ENCODE data around the gene CNTNAP5. TPM values are rescaled to one million over a fixed set of nuclear protein-coding genes. Genes with fewer than 3 reads are reported as not detected.
A peak's percentile ranks its signal among the peaks of the same experiment; 100 is the strongest.

Gene CNTNAP5
- total RNA-seq, 1 experiment from 2014 or later = 0.48 TPM

GRCh38 chr2:124536591-124536990 is 511.5 kb downstream of the CNTNAP5 start:
- no peak overlapping the region for H3K4ac ChIP-seq (ENCODE audit: low read depth, low read length)
- H3K23me2 ChIP-seq (ENCODE audit: insufficient read length, low read depth, low read length, poor library complexity, severe bottlenecking) = no peaks in the 10 kb centered on the region
- Mint-ChIP-seq H3K36me3 (ENCODE audit: insufficient read depth in 1 of 3, low read depth in 3 of 3) (peaks cover 2 to 10% (median 3%) of the 10 kb centered on the region in 3 experiments; a peak in 3 of 7 replicates), H3K4me3 (no peak overlapping the region; a peak in 1 of 5 replicates), H3K27me3 (ENCODE audit: low read depth) (no peaks in the 10 kb centered on the region), H3K9me3 (peaks cover 0 to 7% of the 10 kb centered on the region in 2 experiments; a peak in 3 of 5 replicates), H3K27ac (peak overlapping the region in 1 of 3 experiments; percentile 42; a peak in 1 of 7 replicates), H3K4me1 (peaks cover 18 to 20% of the 10 kb centered on the region in 2 experiments)
- H2BK12ac ChIP-seq (ENCODE audit: insufficient read length, low read depth, low read length) = no peak overlapping the region
- H3K79me2 ChIP-seq (ENCODE audit: insufficient read depth, low read length) = no peaks in the 10 kb centered on the region
- no peak overlapping the region for H2BK20ac ChIP-seq (ENCODE audit: low read depth, low read length, poor library complexity, severe bottlenecking)
- H3K18ac ChIP-seq (ENCODE audit: insufficient read length, low read depth, low read length) = no peak overlapping the region
- H3K9ac ChIP-seq (ENCODE audit: extremely low read depth, insufficient read length, low read length) = no peak overlapping the region
- H2BK15ac ChIP-seq (ENCODE audit: low read depth, low read length) = no peak overlapping the region
- H3K56ac ChIP-seq (ENCODE audit: insufficient read length, low read depth, low read length) = no peak overlapping the region
- no peak for TF ChIP-seq CTCF (conservative IDR thresholded peaks at IDR 0.05)
- no peak overlapping the region for H3K27ac ChIP-seq (ENCODE audit: insufficient read length, low read depth, low read length)
- H3K14ac ChIP-seq (ENCODE audit: insufficient read depth, low read length) = no peak overlapping the region
- H2AK5ac ChIP-seq (ENCODE audit: insufficient read length, low read length) = no peak overlapping the region
- H4K5ac ChIP-seq (ENCODE audit: insufficient read length, low read depth, low read length) = no peak overlapping the region
- no peak overlapping the region for H4K91ac ChIP-seq (ENCODE audit: insufficient read length, low read depth, low read length)
- H3K9me3 ChIP-seq (ENCODE audit: control insufficient read depth, low read depth, low read length) = no peaks in the 10 kb centered on the region
- no CpG with 5 or more reads among the region's 5 CpGs for WGBS (ENCODE audit: extremely low coverage, insufficient read length, low lambda C conversion rate)
- H2BK5ac ChIP-seq (ENCODE audit: insufficient read length, low read length) = no peak overlapping the region
- H4K20me1 ChIP-seq (ENCODE audit: control insufficient read depth, insufficient read depth, insufficient read length) = no peaks in the 10 kb centered on the region
- DNase-seq = no peak
- no peaks in the 10 kb centered on the region for H3K79me1 ChIP-seq (ENCODE audit: insufficient read depth, low read depth, low read length, poor library complexity, severe bottlenecking)
- H4K8ac ChIP-seq (replicated peaks; ENCODE audit: insufficient read length, low read depth, low read length) = no peak overlapping the region
- peaks cover 5% of the 10 kb centered on the region; the same call in 1 of the 2 replicates for H3K4me1 ChIP-seq (ENCODE audit: insufficient read depth, low read length)
- H3T11ph ChIP-seq (ENCODE audit: low read length) = no peak overlapping the region
- H2AFZ ChIP-seq (ENCODE audit: low read length) = no peak overlapping the region
- no peak overlapping the region for H2BK120ac ChIP-seq (ENCODE audit: low read depth, low read length, poor library complexity, severe bottlenecking)
- no peak overlapping the region for H3K4me2 ChIP-seq (ENCODE audit: insufficient read depth, insufficient read length, low read length)
- H3K23ac ChIP-seq (ENCODE audit: insufficient read length, low read depth, low read length) = no peak overlapping the region
- no peaks in the 10 kb centered on the region for H3K27me3 ChIP-seq (ENCODE audit: insufficient read depth, low read length)
